IPS-20b (cell line): Measurements from ENCODE around the gene STK25.

Experiments used
- H3K27ac ChIP-seq: one replicate; pipeline ENCODE4 v1.5.1; 2013; ENCODE audit warnings: low read length
- H3K27me3 ChIP-seq: 2 replicates; pipeline ENCODE4 v1.6.1; 2013; ENCODE audit warnings: mild to moderate bottlenecking, low read length, inconsistent platforms; ENCODE audit not compliant: insufficient read depth
- H3K36me3 ChIP-seq: 2 replicates; pipeline ENCODE4 v1.6.1; 2013; ENCODE audit warnings: low read depth, mild to moderate bottlenecking, inconsistent platforms, low read length, moderate library complexity; ENCODE audit not compliant: insufficient read depth
- H3K4me1 ChIP-seq: 2 replicates; pipeline ENCODE4 v1.6.1; 2013; ENCODE audit warnings: mild to moderate bottlenecking, control low read depth, inconsistent platforms, low read length, moderate library complexity; ENCODE audit not compliant: insufficient read depth
- H3K4me3 ChIP-seq: 2 replicates; pipeline ENCODE4 v1.5.1; 2013; ENCODE audit warnings: mild to moderate bottlenecking, low read length, inconsistent platforms
- H3K9ac ChIP-seq: 2 replicates; pipeline ENCODE4 v1.6.1; 2013; ENCODE audit warnings: low read depth, mild to moderate bottlenecking, inconsistent platforms, low read length, moderate library complexity
- H3K9me3 ChIP-seq: 2 replicates; pipeline ENCODE4 v1.6.1; 2013; ENCODE audit warnings: mild to moderate bottlenecking, low read depth, low read length, inconsistent platforms; ENCODE audit not compliant: insufficient read depth

The STK25 gene

GRCh38 chr2:241496003-241496707 lies 12.2 kb downstream of the STK25 start:
- H3K36me3 ChIP-seq = peaks cover 85% of the 10 kb centered on the region
- no peaks in the 10 kb centered on the region for H3K4me1 ChIP-seq
- H3K9me3 ChIP-seq = no peaks in the 10 kb centered on the region
- no peak overlapping the region for H3K9ac ChIP-seq
- H3K27me3 ChIP-seq = no peaks in the 10 kb centered on the region
- H3K4me3 ChIP-seq = no peak overlapping the region
- no peak overlapping the region for H3K27ac ChIP-seq

DNA sequence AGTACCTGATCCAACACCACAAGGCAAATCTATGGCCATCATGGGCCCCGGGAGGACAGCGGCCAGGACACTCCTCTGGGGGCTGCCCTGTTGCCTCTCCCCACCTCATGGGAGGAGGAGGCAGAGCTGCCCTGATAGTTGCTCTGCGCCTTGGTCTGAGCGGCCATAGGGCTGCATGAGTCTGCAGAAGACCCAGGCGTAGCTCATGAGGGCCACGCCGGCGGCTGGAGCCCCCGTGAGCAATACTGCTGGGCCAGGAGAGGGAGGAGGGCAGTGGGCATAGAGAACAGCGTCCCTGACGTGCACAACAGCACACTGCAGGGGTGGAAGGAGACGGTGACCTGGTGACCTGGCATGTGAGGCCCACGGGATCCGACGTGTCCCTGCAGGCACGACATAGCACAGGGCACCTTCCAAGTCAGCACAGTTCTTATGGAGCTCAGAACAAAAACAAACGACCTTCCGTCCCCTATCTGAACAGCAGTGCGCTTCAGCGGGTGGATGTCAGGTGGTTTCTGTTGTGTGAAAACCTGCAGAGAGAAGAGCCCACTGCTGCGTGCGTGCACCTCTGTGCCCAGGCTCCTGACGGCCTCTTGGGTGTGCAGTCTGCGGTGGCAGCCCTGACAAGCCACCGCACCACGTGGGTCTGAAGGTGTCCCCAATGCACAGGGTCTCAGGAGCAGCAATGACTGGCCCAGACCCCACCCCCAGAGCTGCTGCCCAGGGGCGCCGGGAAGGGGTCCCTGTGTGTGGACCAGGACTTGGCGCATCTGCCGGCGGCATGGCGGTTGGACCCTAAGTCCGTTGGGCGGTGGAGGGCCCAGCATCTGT lies 13.0 kb downstream of the STK25 start:
- H3K9me3 ChIP-seq = no peaks in the 10 kb centered on the region
- H3K36me3 ChIP-seq = peaks cover 78% of the 10 kb centered on the region

DNA sequence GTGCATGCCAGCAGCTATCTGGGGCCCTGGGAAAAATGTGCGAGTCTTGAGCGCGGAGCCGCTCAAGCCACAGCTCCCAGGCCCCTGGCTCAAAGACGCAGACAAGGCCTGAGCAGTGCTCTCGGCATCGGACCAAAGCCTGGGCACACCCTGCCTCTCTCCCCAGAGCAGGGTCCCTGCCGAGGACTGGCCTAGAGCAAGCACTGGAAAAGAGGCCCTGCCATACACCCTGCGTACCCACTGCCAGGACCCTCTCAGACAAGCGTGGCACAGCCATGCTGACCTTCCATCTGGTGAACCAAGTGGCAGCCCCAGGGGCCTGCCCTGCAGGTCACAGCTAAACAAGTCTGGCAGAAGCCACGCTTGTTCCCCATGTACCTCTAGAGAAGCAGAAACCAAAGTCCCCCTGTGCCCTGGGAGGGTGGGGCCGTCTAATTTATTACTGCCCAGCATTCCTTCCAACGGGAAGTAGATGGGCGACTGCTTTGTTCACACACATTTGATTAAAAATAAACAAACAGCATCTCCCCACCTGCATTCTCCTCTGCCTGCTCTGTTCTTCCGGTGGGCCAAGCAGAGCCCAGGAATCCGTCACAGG lies 14.0 kb downstream of the STK25 start:
- Histone ChIP-seq H3K9me3 (no peaks in the 10 kb centered on the region), H3K27me3 (no peaks in the 10 kb centered on the region), H3K9ac (no peak overlapping the region), H3K36me3 (peaks cover 69% of the 10 kb centered on the region), H3K27ac (no peak overlapping the region), H3K4me3 (no peak overlapping the region), H3K4me1 (no peaks in the 10 kb centered on the region)

More for the DNA sequence above, 13.0 kb downstream of the STK25 start:
- H3K27me3 ChIP-seq = no peaks in the 10 kb centered on the region
- no peak overlapping the region for H3K27ac ChIP-seq
- H3K4me1 ChIP-seq = no peaks in the 10 kb centered on the region
- H3K9ac ChIP-seq = no peak overlapping the region
- no peak overlapping the region for H3K4me3 ChIP-seq

DNA sequence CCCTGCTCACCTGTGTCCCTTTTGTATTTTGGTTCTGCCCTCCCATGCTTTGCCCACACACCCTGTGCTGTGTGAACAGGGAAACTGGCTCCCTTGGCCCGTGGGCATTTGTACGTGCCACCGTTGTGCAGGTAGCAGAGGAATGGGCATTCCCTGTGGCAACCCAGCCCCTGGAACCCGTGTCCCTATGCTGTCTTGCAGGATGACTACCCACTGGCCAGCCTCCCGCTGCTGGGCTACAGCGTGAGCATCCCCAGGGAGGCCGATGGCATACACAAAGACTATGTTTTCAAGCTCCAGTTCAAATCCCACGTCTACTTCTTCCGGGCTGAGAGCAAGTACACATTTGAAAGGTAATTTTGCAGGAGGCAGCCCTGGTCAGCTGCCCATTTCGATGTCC lies 15.3 kb downstream of the STK25 start:
- H3K36me3 ChIP-seq = peaks cover 55% of the 10 kb centered on the region
- no peaks in the 10 kb centered on the region for H3K4me1 ChIP-seq
- no peak overlapping the region for H3K27ac ChIP-seq
- no peaks in the 10 kb centered on the region for H3K9me3 ChIP-seq
- H3K9ac ChIP-seq = no peak overlapping the region
- no peak overlapping the region for H3K4me3 ChIP-seq
- H3K27me3 ChIP-seq = no peaks in the 10 kb centered on the region

DNA sequence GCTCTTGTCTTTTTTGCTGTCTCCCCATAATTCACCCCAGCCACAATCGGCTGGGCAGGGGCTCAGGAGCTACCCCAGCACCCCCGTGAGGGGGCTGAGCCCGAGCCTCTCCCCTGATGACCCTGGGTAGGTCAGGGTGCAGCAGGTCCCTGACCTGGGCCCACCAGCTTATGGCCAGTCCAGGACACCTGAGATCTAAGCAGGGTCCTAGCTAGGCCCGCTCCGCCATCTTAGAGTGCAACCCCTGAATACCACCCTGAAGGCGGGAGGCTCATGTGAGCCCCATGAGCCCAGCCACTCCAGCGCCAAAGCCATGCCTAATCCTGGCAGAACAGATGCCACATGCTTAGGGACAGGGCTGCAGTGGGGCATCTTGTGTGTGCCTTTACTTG lies 16.2 kb downstream of the STK25 start:
- H3K4me1 ChIP-seq = no peaks in the 10 kb centered on the region
- no peak overlapping the region for H3K27ac ChIP-seq
- H3K9me3 ChIP-seq = no peaks in the 10 kb centered on the region
- no peaks in the 10 kb centered on the region for H3K27me3 ChIP-seq
- no peak overlapping the region for H3K4me3 ChIP-seq
- peaks cover 46% of the 10 kb centered on the region for H3K36me3 ChIP-seq
- no peak overlapping the region for H3K9ac ChIP-seq

GRCh38 chr2:241491549-241492173 lies 16.7 kb downstream of the STK25 start:
- Histone ChIP-seq H3K4me1 (no peaks in the 10 kb centered on the region), H3K27ac (no peak overlapping the region), H3K9me3 (no peaks in the 10 kb centered on the region), H3K4me3 (no peak overlapping the region), H3K36me3 (peaks cover 41% of the 10 kb centered on the region), H3K27me3 (no peaks in the 10 kb centered on the region), H3K9ac (no peak overlapping the region)

DNA sequence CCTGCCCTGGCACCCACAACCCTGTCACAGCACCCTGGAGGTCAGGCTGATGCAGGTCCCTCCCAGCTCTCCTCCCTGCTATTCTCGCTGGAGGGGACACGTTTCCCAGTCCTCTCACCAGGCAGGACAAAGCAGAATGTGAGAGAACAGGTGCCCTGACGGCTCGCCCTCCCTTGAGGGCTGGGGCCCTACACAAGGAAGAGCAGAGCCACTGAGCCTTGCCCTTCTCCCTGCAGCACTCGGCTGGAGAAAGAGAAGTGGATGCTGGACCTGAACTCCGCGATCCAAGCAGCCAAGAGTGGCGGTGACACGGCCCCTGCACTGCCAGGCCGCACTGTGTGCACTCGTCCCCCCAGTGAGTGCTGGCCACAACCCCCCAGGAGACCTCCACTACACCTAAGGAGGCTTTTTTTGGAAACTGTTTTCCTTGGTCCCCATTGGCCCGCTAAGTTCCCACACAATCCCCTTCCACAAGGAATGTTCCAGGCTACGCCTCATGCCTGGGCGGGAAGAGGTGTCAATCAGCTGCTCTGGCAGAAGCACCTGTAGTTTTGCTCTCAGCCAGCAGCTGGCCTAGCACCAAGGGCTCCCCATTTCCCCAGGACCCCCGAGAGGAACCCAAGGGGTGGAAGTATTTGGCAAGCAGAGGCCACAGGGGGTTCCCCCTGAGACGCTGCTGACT lies 17.4 kb downstream of the STK25 start:
- H3K27me3 ChIP-seq = no peaks in the 10 kb centered on the region
- no peak overlapping the region for H3K9ac ChIP-seq
- H3K4me1 ChIP-seq = no peaks in the 10 kb centered on the region
- no peak overlapping the region for H3K4me3 ChIP-seq
- H3K27ac ChIP-seq = no peak overlapping the region
- H3K36me3 ChIP-seq = peaks cover 34% of the 10 kb centered on the region
- no peaks in the 10 kb centered on the region for H3K9me3 ChIP-seq

GRCh38 chr2:241489733-241490680 lies 18.4 kb downstream of the STK25 start:
- Histone ChIP-seq H3K4me1 (no peaks in the 10 kb centered on the region), H3K9me3 (no peaks in the 10 kb centered on the region), H3K27me3 (no peaks in the 10 kb centered on the region), H3K36me3 (peaks cover 25% of the 10 kb centered on the region), H3K27ac (no peak overlapping the region), H3K4me3 (no peak overlapping the region), H3K9ac (no peak overlapping the region)

DNA sequence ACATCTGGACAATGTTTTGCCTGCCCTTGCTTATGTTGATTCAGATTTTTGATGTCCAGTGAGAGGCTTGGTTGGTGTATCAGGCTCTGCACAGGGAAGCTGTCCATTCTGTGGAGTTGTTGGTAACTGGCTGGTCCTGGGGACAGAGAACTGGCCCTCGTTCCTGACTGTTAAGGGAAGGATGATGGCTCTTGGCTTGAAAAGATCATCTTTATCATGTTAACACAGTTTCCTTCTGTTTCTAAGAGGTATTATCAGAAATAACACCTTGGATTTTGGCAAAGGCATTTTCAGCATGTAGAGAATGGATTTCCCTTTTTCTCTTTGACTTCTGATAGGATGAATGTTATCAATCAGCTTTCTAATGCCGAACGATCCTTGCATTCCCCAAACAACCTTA lies 19.3 kb downstream of the STK25 start:
- no peaks in the 10 kb centered on the region for H3K9me3 ChIP-seq
- no peaks in the 10 kb centered on the region for H3K27me3 ChIP-seq
- peaks cover 15% of the 10 kb centered on the region for H3K36me3 ChIP-seq
- H3K27ac ChIP-seq = no peak overlapping the region
- no peak overlapping the region for H3K4me3 ChIP-seq
- H3K9ac ChIP-seq = no peak overlapping the region
- no peaks in the 10 kb centered on the region for H3K4me1 ChIP-seq

GRCh38 chr2:241485172-241485911 lies 23.0 kb downstream of the STK25 start:
- H3K9me3 ChIP-seq = no peaks in the 10 kb centered on the region
- no peaks in the 10 kb centered on the region for H3K36me3 ChIP-seq
- H3K4me3 ChIP-seq = no peak overlapping the region
- H3K27ac ChIP-seq = no peak overlapping the region
- H3K27me3 ChIP-seq = no peaks in the 10 kb centered on the region
- H3K9ac ChIP-seq = no peak overlapping the region
- no peaks in the 10 kb centered on the region for H3K4me1 ChIP-seq
